Activated CD4-positive, alpha-beta T cell treated with anti-CD3 and anti-CD28 coated beads, Interleukin-2, Interleukin-4, amounts not matched to agents 100 ng/mL and 50 ng/mL, durations not matched to agents 16 hours and 8 hours (primary cell): ENCODE data around the gene IFNL1.
A peak's percentile ranks its signal among the peaks of the same experiment; 100 is the strongest.
"Not testable (repeated sequence)": the region's sequence is repeated elsewhere in the genome, so short reads cannot be mapped to it uniquely, and the experiment has no call there.

ENCODE experiments used
- DNase-seq: peaks from one replicate; pipeline ENCODE4 v3.0.0-alpha.2; 2020; ENCODE audit warnings: low spot score

The IFNL1 gene

DNA sequence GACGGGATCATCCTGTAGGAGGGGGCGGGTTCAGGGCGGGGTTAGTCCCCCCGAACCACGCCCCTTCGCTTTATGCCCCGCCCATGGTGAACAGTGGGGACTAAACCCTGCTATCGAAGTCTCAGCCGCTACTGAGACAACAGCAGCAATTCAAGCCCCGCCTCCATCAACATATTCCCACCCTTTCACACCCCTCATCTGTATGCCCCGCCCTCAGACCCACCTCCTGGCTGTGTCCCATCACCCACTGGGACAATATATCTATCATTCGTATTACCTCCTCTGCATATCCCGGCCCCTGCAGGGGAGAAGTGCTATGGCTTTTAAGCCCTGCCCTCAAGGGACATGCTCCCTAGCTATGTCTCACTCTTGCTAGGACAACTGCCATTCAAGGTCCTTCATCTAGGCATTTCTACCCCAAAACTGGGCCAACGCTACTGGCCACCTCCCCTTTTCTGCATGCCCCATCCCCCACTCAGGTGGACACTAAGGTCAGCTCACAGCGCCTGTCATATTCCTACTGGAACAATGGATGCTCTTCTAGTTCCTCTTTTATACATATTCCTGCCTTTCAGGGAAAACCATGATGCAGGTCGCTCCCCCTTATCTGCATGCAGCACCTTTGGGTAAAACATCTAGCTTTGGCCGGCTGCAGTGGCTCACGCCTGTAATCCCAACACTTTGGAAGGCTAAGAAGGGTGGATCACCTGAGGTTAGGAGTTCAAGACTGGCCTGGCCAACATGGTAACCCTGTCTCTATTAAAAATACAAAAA, 12.5 kb downstream of the IFNL1 start:
- DNase-seq: no peak

DNA sequence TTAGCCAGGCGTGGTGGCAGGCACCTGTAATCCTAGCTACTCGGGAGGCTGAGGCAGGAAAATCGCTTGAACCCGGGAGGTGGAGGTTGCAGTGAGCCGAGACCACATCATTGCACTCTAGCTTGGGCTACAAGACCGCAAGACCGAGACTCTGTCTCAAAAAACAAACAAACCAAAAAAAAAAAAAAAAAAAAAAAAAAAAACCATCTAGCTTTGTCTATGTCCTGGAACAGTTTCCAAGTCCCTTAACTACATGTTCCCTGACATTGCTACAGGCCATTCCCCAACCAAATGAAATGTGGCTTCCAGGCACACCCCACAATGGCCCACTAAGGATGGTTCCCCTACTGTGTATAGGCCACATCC, 13.1 kb downstream of the IFNL1 start:
- DNase-seq: not testable (repeated sequence)

DNA sequence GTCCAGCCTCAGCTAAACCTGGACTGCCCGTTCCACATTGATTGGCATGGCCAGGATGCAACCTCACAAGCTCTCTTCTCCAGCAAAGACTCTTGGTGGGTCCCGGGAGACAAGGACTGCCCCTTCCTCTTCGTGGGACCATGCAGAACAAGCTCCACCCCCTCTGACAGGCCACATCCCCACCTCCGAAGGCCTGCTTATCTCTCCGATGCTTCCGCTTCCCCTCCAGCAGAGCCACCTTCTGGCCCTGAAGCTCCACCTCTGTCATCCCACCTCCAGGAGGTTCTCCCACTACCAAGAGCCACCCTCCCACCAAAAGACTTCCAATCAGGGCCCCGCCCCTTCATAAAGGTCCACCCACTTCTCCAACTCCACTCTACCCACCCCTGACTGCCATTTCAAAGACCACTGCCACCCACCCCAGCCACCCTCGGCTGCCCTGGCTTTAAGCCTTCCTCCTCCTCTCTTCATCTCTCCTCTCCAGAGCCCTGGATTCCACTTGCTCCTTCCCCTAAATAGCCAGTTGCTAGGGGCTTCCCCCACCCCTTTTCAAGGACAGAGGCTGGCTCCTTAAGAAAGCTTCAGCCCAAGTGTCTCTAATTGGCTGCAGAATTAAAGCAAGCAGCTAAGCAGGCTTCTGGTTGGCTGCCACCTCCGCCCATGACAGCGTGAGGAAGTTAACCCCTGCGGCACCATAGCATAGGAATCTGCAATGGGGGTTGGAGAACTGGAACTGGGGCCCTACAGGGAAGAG, 14.5 kb downstream of the IFNL1 start:
- DNase-seq: no peak

DNA sequence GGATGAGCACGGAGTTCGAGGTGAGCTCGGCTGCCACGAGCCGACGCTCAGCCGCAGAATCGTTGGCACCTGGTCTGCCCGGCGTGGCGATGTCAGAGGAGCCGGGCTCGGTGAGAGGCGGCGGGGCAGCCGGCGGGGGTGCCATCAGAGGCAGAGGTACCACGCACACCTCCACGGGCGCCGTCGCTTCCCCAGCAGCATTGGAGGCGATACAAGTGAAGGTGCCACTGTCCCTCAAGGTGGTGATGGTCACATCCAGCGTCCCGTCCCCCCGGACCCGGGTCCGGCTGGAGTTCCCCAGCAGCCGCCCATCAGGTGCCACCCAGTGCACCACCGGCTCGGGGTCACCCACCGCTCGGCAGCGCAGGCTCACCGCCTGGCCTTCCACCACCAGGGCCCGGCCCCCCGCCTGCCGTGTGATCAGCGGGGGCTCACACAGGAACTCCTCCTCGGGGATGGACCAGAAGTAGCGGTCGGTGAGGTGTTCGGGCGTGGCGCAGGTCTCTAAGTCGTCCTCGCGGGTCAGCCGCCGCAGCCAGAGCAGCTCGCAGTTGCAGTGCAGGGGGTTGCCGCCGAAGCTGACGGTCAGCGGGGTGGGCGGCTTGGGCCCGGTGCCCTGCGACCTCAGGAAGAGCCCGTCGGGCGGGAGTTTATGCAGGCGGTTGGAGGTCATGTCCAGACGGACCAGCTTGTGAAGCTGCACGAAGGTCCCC, 18.0 kb downstream of the IFNL1 start:
- DNase-seq: no peak

DNA sequence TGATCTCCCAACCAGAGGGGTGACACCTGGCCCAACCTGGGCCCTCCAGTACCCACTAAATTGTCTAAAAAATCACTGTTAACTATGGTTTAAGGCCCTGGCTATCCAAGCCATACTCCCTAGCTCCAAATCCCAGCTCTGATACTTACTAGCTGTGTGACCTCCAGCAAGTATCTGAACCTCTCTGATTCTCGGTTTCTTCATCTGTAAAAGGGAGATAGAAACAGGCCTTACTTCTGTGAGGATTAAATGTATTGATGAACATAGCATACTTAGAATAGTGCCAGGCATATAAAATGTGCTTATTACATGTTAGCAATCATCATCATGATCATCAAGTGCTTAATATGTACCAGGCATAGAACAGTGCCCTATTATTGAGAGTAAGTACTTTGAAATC, 19.7 kb downstream of the IFNL1 start:
- no peak for DNase-seq

DNA sequence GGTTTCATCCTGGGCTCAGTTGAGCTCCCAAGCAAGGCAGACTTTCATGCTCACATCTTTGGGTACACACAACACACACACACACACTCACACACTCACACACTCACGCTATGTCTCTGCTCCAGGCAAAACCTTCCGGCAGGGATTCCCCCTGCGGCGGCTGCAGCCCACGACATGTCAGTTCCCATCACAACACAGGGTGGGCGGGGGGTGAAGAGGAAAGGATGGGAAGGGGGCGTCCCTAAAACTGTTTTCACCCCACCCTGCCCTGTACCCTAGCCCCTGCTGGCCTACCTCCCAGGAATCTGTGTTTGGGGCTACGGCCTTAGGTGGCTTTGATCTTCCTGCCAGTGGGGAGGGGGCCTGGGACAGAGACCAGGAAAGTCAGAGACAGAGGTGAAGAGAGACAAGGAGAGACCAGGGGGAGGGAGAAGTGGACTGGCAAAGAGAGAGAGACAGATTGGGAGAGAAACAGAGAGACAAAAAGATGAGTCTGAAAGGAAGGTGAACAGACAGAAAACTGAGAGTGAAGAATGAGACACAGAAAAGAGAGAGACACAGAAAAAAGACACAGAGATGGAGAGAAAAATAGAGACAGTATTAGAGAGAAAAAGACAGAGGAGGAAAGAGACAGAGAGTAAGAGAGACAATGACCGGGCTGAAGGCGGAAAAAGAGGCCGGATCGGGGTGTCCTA, 20.6 kb downstream of the IFNL1 start:
- no peak for DNase-seq

DNA sequence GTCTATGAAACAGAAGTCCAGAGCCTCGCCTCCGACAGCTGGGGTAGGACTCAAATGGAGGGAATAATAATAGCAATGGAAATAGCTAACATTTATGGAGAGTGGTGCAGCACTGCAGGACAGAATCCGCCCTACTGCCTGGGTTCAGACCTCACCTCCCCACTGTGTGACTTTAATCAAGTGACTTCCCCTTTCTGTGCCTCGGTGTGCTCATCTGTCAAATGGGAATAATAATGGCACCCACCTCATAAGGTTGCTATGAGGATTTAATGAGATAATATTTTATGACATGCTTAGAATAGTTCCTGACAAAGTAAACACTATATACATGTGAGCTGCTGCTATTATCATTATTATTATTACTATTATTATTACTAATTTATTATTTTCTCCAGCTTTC, 21.3 kb downstream of the IFNL1 start:
- DNase-seq: no peak

DNA sequence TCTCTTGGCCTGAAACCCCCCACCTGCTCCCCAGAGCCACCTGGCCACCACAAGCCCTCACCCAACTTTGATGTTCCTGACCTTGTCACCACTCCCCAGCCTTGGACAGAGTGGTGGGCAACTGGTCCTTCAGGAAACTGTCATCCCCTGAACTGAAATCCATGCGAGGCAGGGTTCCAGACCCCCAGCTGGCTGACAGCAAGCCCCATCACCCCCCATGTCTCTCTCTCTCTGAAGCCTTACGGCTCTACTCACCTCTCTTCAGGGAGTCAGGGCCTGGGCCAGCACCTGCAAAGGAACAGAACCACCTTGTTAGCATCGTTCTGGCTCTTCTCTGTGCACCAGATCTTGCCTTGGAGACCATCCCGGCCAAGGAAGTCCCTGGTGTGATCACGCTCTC, 21.9 kb downstream of the IFNL1 start:
- DNase-seq: no peak

DNA sequence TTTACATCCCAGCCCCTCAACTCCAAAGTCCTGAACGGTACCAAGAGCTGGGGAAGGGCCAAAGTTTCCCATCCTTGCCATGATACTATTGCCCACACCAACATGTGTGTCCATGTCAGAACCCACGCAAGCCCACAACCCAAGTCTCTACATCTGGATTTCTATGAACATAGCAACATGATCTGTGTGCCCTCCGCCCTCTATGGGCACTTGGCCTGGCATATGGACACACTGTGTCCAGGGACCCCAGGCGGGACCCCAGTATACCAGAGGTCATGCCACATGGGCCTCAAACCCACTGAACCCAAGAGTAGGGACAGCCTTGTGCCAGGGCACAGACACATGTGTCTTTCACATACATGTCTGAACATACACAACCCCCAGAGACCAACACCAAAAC, 22.5 kb downstream of the IFNL1 start:
- DNase-seq: no peak

DNA sequence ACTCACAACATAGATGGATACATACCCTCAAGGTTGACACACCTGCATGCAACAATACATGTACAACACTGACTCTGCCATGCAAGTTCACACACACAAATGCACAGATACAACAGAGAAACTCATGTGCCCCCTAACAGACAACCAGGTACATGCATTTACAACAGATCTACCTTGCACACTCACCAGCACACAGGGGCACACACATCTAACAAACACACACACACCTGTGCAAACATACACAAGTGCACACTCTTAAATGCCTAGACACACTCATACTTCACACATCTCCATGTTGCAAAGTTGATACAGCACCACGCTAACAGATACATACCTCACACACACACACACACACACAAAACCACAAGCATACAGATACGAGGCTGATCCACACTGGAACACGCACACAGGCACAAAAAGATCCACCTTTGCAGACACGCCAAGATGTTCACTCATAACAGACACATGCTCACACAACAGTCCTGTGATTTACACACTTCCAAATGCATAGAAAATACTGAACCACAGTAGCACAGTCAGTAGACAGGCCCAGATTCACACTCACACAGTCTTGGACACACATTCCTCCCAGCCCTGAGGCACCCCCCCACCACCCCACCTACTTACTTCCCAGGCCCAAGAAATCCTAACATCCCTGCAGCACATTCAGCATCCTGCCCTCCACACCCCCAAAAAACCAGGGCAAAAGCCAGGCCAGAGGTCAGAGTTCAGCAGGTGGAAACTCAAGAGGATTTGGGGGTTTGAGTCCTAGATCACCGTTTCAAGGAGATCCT, 23.1 kb downstream of the IFNL1 start:
- no peak for DNase-seq

DNA sequence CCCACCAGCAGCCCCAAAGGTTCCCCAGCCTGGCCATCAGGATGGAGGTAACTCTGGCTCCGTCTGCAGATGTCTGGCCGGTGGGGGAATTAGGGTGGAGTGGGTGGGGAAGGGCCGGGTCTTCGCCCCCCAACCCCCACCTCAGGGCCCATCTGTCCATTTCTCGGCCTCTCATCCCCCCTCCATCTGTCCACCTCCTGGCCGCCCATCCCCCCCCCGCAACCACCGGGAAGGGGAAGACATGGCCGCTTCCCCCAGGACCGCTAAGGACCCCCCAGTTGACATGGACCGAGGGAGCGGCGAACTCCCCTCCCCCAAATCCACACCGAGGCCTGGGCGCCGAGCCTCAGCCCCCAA, 23.7 kb downstream of the IFNL1 start:
- no peak for DNase-seq

DNA sequence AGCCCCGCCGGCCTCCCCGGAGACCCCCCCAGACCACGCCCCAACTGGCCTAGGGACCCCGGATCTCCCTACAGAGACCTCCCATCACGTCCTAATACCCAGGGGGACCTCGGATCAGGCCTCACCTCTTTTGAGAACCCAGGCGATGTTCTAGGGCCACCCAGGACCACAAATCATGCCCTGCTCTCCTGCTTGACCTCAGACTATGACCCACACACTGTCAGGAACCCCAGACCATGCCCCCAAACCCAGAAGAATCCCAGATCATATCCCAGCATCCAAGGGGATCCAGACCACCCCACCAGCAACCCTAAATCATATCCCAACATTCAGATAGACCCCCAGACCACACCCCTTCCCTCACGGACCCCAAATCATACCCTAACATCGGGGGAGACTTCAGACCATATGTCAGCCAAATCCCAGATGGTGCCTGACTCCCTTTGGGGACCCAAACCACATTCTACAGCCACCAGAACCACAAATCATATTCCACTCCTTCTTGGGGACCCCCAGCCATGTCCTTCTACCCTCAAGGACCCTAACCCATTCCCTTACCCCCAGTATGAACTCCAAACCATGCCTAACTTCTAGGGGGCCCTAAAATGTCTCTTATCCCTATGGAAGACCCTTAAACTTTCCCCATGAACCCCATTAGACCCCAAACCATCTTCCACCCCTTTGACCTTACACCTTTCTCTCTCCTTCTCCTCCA, 25.1 kb downstream of the IFNL1 start:
- no peak for DNase-seq

DNA sequence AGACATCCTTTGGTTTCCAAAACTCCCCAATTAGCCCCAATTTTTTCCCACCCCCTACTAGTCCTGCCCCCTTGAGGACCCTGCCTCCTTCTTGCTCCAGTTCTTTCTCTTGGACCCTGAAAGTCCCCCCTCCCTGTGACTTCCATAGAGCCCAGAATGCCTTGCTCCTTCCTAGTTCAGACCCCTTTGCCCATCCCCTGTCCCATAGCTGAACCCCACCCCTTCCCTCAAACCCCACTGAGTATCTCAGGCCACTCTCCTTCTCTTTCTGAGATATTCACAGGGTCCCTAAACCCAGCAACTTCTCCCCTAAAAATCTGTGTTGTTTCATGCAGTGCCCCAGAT, 25.6 kb downstream of the IFNL1 start:
- DNase-seq: no peak

DNA sequence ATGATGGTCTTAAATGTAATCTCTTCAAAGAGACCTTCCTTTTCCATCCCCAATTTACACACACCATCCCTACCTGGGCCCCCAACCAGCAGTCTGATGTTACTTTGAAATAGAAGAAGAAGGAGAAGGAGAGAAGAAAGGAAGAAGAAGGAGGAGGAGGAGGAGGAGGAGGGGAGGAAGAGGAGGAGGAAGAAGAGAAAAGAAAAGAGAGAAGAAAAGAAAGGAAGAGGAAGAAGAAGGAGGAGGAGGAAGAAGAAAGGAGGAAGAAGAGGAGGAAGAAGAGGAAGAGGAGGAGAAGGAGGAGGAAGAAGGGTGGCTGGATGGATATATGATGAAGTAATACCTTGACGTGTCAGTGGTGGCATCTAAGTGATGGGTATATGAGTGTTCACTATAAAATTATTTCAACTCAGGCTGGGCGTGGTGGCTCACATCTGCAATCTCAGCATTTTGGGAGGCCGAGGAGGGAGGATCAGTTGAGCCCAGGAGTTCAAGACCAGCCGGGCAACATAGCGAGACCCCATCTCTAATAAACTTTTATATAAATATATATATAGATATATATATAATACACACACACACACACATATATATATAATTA, 28.1 kb downstream of the IFNL1 start:
- DNase-seq: no peak

DNA sequence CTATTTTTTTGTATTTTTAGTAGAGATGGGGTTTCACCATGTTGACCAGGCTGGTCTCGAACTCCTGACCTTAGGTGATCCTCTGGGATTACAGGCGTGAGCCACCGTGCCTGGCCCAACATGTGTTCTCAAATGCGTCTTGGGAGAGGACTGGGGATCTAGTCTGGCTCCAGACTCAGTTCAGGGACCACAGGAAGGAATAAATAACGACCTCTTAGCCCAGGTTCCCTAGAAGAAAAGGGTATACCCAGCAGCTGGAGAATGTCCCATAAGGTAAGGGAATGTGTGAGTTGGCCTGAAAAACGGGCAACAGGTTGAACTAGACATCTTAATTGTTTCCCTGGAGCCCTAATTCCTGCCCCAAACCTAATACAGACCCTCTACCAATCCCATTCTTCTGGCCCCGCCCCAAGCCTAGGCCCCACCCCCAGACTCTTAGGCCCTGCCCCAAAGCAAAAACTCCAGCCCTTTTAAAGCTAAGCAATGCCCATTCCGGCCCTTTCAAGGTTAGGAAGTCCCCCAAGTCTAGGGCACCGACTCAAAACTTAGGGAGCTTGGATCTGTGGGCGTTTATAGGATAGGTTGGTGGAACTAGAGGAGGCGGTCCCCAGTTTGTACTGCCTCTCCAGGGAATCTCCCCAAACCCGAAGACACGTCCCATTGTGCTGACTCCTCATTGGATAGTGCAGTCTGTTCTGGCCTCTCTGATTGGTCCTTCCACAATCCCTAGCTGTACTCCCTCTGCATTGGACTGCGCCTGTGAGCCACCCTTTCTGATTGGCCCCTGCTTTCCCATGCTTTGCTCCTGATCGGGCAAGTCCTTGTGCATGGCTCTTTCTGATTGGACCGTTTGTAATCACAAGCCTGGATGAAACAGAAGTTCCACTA, 29.8 kb downstream of the IFNL1 start:
- DNase-seq: no peak

DNA sequence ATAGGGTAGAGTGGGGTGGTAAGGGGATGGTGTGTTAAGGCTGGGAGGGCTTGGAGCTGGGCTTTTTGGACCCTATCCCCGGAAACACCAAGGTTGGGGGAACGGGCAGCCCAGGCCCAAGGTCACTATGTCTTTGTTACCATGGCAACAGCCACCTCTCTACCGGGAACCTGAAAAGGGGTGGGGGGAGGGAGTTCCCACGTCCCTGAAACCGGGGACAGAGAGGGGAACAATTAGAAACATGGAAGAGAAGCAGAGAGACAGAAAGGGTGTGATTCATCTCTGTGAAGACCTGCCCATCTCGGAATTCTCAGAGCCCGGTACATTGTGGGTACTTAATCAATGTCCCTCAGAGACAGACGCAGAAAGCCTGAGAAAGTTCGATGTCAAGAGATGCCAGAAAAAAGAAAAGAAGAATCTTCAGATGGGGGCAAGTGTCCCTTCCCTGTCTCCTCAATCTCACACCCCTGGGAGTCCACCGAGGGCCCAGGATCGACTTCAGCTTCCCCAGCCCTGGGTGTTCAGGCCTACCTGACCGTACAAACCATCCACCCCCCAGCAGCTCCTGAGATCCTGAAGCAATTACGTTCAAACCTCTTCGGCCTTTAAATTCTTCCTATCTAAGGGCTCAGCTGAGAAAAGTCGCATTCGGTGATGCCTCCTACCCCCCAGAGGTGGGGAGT, 31.3 kb downstream of the IFNL1 start:
- DNase-seq: no peak

DNA sequence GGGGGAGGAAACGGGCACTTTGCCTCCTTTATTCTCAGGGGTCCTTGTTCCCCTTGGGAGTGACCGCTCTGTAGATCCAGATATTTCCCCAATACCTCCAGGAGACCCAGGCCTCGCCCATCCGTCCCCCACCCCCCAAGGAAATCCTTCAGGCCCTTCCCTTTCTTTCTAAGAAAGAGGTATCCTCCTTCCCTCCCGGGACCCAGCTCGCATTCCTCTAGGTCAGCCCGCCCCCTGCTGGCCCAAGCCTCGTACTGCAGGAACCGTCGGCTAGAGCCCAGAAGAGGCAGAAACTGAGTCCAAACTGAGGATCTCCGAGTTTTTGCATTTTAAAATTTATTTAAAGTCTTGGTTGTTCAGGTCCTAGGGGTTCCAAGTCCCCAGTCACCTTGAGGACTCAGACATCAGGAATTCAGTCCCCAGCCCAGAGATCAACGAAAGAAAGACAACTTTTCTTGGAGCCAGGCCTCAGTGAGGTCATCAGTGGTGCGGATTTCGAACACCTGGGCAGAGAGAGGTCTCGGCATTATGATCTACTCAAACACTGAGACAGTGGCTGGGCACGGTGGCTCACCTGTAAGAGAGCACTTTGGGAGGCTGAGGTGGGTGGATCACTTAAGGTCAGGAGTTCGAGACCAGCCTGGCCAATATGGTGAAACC, 32.0 kb downstream of the IFNL1 start:
- peak; percentile 81 for DNase-seq

DNA sequence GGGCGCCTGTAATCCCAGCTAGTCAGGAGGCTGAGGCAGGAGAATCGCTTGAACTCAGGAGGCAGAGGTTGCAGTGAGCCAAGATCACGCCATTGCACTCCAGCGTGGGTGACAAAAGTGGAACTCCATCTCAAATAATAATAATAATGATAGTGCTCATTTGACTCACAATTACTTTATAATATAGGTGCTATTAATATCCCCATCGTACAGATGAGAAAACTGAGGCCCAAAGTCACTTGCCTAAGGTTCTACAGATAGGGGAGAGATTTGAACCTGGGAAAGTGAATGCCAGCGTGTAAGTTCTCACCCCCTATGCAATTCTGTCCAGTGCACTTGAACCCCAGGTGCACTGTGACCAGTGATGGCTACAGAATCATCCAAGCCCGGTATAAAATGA, 33.7 kb downstream of the IFNL1 start:
- DNase-seq: no peak

DNA sequence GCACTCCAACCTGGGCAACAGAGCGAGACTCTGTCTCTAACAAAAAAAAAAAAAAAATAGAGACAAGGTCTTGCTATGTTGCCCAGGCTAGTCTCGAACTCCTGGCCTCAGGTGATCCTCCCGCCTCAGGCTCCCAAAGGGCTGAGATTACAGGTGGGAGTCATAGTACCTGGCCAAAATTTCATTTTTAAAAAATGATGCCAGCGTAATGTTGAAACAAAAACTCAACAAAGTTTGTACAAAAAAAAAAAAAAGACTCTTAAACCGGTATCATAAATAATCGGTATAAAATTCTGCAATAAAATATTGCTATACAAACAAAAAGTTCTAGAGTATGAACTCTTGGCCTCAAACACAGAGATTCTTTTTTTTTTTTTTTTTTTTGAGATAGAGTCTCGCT, 36.1 kb downstream of the IFNL1 start:
- DNase-seq: no peak
